ENCODE data around the gene SYNGR2.

Gene SYNGR2

DNA sequence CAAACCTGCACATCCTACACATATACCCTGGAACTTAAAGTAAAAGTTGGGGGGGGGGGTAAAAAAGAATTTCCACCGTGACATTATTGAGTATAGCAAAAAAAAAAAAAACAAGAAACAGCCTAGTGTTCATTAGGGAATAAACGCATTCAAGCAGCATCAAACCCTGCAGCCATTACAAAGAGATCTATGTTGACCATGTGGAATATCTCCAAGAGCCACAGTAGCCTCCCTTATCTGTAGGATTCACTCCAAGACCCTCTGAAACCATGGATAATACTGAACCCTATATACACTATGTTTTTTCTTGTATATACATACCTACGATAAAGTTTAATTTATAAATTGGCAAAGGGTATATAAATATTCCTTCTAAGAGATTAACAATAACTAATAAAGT lies 40.1 kb downstream of the SYNGR2 start:
- no peak for DNase-seq

DNA sequence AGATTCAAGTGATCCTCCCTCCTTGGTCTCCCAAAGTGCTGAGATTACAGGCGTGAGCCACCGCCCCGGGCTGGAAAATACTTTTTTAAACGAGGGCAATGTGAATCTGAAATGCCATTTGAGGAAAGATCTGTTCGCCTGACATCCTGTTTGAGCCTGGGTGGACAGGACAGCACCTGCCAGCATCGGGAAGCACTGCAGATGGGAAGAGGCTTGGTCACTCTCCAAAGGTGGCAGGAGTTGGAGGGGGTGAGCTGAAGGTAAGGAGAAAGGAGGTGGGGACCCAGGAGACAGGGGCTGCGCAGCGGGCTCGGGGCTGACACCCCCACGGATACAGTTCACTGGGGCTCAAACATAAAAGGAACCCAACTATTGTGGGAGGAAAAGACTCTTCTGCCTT lies 41.7 kb downstream of the SYNGR2 start:
- DNase-seq, result no peak

DNA sequence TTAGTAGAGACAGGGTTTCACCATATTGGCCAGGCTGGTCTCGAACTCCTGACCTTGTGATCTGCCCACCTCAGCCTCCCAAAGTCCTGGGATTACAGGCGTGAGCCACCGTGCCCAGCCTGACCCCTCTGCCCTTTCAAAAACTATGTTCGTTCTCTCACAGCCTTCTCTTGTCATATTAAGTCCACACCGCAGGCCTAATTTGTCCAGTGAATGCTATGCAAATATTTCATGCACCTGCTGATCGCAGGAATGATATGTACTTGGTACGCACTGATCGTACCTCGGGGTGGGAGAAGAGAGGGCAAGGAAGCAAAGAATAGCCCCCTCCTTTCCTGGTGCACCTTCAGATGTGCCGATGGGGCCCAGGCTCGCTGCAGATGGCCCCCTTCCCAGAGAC lies 42.7 kb downstream of the SYNGR2 start:
- DNase-seq, result no peak

GRCh38 chr17:78214016-78214705 lies 45.8 kb downstream of the SYNGR2 start, which contains the start of gene BIRC5:
BIRC5 (plus strand) TSS chr17:78214253; CDS start chr17:78214317, 64 bp downstream.
- DNase-seq, result peak; percentile 96

DNA sequence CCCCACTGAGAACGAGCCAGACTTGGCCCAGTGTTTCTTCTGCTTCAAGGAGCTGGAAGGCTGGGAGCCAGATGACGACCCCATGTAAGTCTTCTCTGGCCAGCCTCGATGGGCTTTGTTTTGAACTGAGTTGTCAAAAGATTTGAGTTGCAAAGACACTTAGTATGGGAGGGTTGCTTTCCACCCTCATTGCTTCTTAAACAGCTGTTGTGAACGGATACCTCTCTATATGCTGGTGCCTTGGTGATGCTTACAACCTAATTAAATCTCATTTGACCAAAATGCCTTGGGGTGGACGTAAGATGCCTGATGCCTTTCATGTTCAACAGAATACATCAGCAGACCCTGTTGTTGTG lies 46.3 kb downstream of the SYNGR2 start:
- no peak for DNase-seq

- DNase-seq, result no peak
Observed at GRCh38 chr17:78219396-78220150, 51.2 kb downstream of the SYNGR2 start.
